Stromal cell of bone marrow (primary cell): ENCODE results near the gene SRMS.
A peak's percentile ranks its signal among the peaks of the same experiment; 100 is the strongest.
"Not testable (repeated sequence)": the region's sequence is repeated elsewhere in the genome, so short reads cannot be mapped to it uniquely, and the experiment has no call there.

Experiments used
- DNase-seq: peaks from one replicate; pipeline ENCODE4 v3.0.0-alpha.2; 2012; ENCODE audit warnings: low read depth

SRMS gene

DNA sequence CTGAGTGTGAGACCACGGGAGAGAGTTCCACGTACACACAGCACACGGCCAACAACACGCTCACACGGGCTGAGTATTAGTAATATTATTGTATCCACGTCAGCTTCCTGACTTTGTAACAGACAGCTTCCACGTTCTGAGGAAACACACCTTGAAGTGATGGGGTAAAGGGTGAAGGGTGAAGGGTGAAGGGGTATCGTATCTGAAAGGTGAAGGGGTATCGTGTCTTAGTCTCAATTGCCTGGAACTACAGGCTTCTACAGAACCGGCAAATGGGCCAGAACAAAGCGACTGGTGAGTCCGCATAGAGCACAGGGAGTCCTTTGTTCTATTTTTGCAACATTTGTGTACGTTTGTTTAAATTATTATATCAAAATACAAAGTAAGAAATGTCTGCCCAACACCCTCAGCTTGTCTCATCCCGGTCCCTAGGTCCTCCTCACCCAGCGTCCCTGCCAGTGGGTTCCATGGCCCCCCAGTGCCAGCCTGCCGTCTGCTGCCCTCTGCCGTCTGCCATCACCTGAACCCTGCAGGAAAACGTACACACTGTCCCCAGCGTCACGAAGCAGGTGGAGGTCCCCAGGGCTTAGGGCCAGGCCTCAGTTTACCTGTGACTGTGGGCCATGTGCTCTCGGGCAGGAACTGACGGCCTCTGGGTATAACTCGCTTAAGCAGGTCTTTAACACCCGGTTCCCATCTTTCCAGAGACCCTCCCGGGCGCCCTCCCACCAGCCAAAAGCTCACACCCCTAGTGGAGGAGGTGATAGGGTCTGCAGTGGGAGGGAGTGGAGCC, 30.9 kb upstream of the SRMS start:
- no peak for DNase-seq

GRCh38 chr20:63577317-63577894, 29.9 kb upstream of the SRMS start:
- DNase-seq, result no peak

GRCh38 chr20:63576311-63576710, 28.8 kb upstream of the SRMS start:
- no peak for DNase-seq

DNA sequence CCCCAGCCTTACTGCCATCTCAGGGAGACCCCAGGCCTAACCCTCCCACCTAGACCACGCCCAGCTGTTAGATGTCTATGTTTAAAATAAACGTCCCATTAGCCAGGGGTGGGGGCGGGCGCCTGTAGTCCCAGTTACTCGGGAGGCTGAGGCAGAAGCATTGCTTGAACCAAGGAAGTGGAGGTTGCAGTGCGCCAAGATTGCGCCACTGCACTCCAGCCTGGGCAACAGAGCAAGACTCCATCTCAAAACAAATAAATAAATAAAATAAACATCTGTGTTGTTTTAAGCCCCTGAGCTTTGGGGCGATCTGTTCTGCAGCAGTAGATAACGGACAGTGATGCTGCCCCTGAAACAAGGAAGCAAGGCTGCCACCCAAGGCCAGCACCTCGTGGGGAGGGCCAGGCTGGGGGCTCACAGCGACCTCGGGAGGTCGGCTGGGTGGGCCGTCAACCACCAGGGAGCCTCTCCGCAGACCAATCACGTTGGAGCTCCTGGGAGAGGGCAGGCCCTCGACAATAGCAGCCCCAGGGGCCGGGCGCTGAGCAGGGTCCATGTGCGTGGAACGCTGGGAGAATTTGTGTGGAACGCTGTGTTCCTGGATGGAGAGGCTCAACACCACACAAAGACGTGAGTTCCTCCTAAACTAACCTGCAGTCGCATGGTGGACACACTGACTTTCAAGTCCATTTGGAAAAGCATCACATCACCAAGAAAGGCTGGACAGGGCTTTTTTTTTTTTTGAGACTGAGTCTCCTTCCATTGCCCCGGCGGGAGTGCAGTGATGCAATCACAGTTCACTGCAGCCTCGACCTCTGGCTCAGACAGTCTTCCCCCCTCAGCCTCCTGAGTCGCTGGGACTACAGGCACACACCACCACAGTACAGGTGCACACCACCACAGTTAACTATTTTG, 27.5 kb upstream of the SRMS start:
- peak; percentile 49 for DNase-seq

DNA sequence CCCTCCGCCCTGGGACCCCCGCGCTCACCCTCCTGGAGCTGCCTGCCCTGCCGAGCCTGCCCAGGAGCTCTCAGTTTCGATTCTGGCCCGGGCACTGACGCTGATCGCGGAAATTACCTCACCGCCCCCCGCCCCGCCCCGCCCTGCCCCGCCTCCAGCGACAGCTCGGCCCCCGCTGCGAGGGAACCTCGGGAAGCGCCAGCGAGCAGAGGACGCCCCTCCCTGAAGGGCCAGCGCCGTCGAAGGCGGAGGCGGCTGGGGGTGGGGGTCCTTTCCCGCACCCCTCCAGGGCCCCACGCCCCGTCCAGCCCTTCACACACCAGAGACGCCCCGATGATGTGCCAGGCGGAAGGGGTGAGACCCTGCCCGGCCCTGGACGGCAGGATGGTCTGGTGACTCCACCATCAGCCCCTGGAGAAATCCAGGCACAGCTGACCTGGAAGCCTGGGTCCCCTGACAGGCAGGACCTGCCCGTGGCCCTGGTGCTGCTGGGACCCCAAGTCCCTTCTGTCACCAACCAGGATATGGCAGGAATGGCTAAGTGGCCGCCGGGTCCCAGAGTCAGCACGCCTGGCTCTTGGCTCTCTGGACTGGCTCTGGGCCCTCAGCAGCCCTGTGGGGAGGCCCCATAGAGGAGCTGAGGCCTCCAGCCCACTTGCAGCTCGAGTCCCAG, 26.7 kb upstream of the SRMS start, which contains the start of gene HELZ2:
Gene HELZ2, minus strand, starts transcription at position 84 of the 673 bp plus-strand sequence. CDS start 1,854 bp downstream, outside the sequence.
- peak; percentile 54 for DNase-seq

DNA sequence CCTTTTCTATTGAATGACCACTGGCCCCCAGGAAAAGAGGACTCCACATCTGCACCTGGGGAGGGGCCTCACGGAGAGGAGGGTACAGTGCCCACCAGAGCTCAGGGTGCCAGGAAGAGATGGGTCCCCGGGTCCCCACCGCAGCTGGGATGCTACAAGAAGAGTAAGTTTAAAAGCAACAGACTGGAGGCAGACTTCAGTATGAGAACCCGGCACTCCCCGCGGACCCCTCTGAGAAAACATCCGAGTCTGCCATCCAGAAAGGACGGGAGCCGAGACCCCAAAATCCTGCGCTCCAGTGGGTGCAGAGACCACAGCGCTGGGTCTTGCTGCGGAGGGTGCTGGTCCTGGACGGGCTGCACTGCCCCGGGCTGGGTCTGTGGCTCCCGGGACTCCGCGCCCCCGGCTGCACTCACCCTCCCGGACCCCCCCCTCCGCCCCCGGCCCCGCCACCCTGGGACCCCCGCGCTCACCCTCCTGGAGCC, 26.1 kb upstream of the SRMS start:
- no peak for DNase-seq

DNA sequence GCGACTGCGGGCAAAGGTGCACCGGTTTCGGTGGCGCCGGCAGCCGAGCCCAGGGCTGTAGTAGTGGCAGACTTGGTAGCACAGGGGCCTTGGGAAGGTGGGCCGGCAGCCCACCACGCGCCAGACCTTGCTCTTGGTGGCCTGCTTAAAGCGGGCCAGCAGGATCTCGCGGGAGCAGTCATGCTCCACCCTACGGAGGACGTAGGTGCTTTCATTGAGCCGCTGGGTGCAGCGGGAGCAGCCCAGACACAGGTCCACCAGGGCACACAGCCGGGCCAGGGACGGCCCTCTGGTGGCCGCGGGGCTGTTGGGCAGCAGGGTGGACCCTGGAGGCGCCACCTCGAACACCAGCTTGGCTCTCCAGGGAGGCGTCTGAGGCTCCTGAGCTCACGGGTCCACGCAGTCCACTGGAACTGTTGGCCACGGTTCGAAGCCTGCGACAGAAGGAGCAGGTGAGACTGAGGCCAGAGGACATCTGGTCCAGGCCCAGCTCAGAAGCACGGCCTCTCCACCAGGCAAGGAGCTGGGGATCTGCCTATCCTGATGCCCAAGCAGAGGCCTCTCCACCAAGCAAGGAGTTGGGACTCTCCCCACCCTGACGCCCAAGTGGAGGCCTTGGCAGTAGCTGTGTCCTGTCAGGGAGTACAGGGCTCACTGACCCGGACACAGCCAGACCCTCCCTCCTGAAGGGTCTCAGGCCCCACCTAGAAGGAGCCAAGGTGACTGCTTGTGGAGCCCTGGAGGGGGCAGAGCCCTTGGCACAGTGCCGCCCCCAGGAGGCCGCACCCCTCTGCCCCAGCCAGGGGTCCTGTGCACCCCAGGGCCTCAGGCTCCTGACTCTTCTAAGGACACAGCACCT, 25.5 kb upstream of the SRMS start:
- DNase-seq, result no peak

DNA sequence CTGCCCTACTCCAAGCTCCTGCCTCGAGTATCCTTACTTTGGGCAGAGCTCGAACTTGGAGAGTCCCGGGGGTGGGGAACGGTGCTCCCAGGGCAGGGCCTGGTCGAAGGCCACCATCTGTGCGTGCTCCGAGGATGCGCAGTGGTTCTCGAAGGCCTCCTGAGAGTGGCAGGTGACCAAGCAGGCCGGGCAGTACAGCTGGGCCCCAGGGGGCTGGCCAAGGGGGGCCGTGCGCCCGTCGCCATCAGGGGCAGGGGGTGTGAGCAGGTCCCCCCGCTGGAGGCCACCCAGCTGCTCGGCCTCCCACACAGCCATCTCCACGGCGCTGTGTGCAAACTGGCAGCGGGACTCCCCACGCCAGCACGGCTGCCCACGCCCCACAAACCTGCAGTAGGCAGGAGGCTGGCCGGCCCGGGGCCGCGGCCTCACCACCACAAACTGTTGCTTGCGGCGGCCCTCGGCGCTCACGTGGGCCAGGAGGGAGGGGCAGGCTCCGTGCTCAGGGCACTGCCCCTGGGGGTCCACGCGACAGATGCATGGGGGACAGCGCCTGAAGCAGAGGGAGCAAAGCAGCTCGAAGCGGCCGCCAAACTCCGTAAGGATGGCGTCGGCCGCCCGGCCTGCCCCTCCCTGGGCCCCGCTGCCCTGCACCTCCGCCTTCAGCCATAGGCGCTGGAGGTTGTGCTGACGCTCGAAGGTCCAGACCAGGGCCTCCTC, 24.7 kb upstream of the SRMS start:
- DNase-seq, result no peak

DNA sequence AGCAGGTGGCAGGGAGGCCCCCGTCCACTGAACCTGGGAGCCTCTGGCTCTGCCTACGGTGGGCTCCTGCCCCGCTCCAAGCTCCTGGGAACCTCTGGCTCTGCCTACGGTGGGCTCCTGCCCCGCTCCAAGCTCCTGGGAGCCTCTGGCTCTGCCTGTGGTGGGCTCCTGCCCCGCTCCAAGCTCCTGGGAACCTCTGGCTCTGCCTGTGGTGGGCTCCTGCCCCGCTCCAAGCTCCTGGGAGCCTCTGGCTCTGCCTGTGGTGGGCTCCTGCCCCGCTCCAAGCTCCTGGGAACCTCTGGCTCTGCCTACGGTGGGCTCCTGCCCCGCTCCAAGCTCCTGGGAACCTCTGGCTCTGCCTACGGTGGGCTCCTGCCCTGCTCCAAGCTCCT, 23.5 kb upstream of the SRMS start:
- not testable (repeated sequence) for DNase-seq

DNA sequence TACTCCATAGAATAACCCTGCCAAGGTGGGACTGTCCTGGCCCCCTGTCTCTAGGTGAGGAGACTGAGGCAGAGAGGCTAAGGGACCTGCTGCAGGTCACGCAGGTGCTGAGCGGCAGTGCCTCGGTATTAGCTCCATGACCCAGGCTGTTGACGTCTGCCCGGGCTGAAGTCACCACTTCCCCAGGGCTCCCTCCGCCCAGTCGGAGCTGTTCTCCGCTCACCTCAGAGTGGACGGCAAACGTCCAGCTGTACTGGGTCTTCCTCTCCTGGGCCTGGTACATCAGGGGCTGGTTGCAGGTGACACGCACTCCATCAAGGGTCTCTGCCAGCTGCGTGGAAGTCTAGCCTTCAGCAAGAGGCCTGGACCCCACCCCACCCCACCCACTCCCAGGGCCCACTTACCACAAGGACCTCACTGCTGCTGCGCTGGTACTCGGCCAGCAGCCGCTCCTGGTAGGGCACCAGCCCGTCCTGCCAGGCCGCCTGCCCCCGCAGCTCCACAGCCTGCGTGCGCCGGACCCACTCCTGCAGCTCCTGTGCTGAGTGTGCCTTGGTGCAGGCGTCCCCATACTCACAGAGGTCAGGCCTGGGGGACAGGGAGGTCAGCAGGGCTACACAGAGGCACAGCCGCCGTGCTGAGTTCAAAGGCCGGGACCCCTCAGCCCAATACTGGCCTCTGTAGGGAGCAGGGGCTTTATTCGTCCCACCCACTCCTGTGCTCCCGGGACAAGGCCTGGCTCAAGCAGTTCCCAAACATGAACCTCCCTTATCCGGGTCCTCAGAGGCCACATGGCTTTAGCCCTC, 22.9 kb upstream of the SRMS start:
- DNase-seq, result no peak

DNA sequence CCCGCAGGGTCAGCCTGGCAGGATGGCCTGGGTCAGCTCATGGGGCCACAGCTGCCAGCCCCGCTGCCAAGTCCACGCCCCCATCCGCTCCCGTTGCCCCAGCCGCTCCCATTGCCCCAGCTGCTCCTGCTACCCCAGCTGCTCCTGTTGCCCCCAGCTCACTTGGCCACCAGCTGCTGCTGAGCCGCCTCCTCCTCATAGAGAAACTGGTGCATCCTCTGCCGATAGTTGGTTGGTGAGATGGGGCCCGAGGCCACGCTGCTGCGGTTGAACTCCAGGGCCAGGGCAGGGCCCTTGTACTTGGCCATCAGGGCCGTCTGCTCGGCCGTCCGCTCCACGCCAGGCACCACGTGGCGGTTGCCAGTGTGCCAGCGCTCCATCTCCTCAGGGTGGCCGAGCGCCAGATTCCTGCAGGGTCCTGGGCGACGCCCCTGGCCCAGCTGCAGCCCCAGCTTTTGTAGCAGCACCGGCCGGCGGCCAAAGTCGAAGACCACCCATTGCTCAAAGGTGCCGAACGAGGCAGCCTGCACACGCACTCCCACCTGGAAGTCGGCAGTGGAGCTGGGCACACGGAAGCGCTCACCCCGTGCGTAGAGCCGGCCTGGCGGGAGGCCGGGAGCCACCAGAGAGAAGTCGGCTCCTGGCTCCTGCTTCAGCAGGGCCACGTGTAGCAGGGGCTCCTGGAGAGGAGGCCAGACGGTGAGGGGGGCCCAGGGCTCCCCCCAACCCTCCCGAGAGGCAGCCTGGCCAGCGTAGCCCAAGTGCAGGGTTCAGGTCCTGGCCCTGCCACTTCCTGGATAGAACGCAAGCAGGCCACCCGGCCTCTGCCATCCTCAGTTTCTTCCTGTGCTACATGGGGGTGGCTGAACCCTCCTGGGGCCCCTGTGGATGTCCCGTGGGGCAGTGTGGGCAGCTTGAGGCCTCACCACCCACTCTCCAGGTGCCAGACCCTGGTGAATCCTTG, 21.7 kb upstream of the SRMS start:
- no peak for DNase-seq

DNA sequence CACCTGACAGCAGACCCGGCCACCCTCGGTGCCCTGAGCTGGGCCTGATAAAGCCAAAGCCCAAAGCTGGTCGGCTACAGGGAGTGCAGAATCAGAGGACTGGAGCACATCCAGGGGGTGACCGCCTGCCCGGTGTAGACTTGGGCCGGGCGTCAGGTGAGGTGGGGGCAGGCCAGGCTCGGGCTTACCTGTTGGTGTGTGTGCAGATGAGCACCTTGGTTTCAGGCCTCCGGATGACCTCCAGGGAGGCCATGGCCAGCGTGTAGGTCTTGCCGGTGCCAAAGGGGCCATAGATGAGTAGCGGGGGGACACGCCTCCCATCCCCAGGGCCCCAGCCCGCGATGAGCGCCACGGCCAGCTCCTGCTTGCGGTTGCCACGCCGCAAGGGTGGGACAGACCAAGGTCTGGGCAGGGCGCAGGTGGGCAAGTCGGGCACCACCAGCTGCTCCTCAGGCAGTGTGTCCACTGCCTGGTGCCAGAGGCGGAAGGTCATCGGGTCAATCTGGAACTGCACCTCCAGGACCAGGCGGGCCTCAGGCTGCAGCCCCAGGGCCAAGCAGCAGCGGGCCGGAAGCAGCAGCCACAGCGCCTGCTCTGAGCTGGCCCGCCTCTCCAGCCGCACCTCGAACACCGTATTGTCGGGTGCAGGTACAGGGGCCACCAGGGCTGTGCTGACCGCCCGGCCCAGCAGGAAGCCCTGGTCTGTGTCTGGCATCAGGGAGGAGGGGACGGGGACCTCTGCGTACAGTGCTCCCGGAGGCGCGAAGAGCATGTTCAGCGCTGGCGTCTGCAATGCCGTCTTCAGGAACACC, 20.8 kb upstream of the SRMS start:
- no peak for DNase-seq

DNA sequence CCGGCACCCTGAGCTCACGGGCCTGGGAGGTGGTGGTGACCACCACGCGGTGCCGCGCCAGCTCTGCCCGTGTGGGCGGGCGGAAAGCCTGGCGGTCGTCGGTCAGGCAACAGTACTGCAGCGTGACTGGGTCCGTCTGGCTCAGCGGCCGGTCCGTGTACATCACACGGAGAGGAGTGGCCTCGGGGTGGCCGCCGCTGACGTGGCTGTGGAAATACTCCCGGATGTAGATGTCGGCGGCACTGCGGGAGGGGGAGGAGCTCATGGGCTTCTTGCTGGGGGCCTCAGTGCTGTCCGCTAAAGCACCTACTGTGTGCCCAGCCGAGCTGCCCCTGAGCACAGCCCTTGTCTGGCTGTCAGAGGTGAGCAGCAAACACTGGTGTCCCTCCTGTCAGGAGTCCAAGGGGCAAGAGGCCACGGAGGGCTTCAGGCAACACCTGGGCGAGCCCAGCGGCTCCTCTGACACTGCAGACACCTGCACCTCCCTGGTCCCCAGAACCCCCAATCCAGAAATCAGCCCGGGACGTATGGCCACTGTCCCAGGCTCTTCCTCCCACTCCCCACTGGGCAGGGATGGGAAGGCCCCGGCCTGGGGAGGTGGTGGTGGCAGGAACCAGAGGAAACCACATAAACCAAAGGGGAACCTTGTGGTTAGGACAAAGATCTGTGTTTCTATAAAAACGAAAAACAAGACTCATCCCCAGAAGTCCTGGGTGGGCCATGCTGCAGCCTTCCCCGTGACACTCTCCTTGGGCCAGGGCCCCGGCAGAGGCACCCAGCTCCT, 20.0 kb upstream of the SRMS start:
- DNase-seq, result no peak

DNA sequence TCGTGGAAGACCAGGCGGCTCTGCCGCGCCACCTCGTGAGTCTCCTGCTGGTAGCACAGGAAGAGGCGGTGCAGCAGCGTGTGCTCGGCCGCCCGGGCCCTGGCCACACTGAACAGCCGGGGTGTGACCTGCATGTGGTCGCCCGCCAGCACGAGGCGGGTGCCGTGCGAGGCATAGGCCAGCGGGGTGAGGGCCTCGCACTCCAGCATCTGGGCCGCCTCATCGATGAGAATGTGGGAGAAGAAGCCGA, 19.5 kb upstream of the SRMS start:
- DNase-seq, result no peak

- no peak for DNase-seq
Observed at GRCh38 chr20:63566395-63567135, 19.0 kb upstream of the SRMS start.

- no peak for DNase-seq
Observed at GRCh38 chr20:63565699-63566335, 18.3 kb upstream of the SRMS start.
